HepG2 (cell line): ENCODE results near the gene OR6C3. TPM values are rescaled to one million over a fixed set of nuclear protein-coding genes. Genes with fewer than 3 reads are reported as not detected.
"Not testable (repeated sequence)": the region's sequence is repeated elsewhere in the genome, so short reads cannot be mapped to it uniquely, and the experiment has no call there.

Experiments
- ATAC-seq: fragments of 200-7000 bp; cut with Tn5 transposase; 3 replicates; pipeline ENCODE4 v1.9.1; 2020; ENCODE audit warnings: mild to moderate bottlenecking, moderate library complexity
- BruUV-seq: library from RNA; stranded (reverse); fragments of 400-500 nt; replicated peaks from 2 replicates; lab custom pipeline; 2021; lab: Mats Ljungman, UMichigan
- CTCF ChIA-PET: fragments of 300-600 bp; formaldehyde crosslinking; extraction: SDS; loops from one replicate; lab custom pipeline; 2021; ENCODE audit warnings: low total read pairs, inconsistent platforms, low intra/inter-chr PET ratio; lab: Yijun Ruan, JAX
- POLR2A ChIA-PET: fragments of 350-600 bp; sonication (Branson Sonifier 250); formaldehyde crosslinking; loops from one replicate; lab custom pipeline; 2020; ENCODE audit warnings: antibody characterized with exemption, inconsistent platforms; lab: Yijun Ruan, JAX
- DNase-seq: peaks from one replicate; pipeline ENCODE4 v3.0.0-alpha.2; 2015; ENCODE audit warnings: low spot score
- FAIRE-seq: peaks from 3 replicates; lab custom pipeline; 2011; peaks lifted over from hg19 to GRCh38; lab: Jason Lieb, UNC
- H2AFZ ChIP-seq: one replicate; pipeline ENCODE4 v1.6.1; 2011; ENCODE audit warnings: low read length, inconsistent platforms
- H3K27ac ChIP-seq: fragments of 300-600 bp; 3 replicates; pipeline ENCODE4 v1.8.0; 2011; ENCODE audit warnings: mixed run types, mild to moderate bottlenecking, mixed read lengths, low read length, inconsistent platforms; ENCODE audit not compliant: insufficient read depth; ENCODE audit errors: extremely low read length
- H3K27me3 ChIP-seq, 2 experiments: fragments of 200-600 bp in 1 of 2; 2 replicates in 1 of 2; 3 replicates in 1 of 2; pipeline versions ENCODE4 v1.6.0 to v1.8.0; 2011; ENCODE audit warnings: low read length in 2 of 2, mild to moderate bottlenecking in 2 of 2, moderate library complexity in 2 of 2, inconsistent platforms in 1 of 2; ENCODE audit not compliant: insufficient read depth in 2 of 2, control insufficient read depth in 1 of 2
- H3K36me3 ChIP-seq, 2 experiments: fragments of 200-600 bp in 1 of 2; replicated peaks in 1 of 2; 2 replicates in 1 of 2; 3 replicates in 1 of 2; pipeline versions ENCODE4 v1.5.1 to v1.8.0; 2011; ENCODE audit warnings: low read length in 2 of 2, inconsistent platforms in 1 of 2; ENCODE audit not compliant: insufficient read depth in 2 of 2, control insufficient read depth in 1 of 2
- H3K4me1 ChIP-seq: 2 replicates; pipeline ENCODE4 v1.5.1; 2012; ENCODE audit warnings: low read length, inconsistent platforms; ENCODE audit not compliant: insufficient read depth
- H3K4me2 ChIP-seq: 2 replicates; pipeline ENCODE4 v1.6.0; 2011; ENCODE audit warnings: low read depth, low read length, inconsistent platforms
- H3K4me3 ChIP-seq, 3 experiments: fragments of 200-600 bp in 1 of 3; sonication (generic), shearing (Covaris generic) in 1 of 3; replicated peaks in 1 of 3; 2 replicates each; pipeline ENCODE4 v1.5.1; 2011 to 2016; ENCODE audit warnings: low read length in 3 of 3, inconsistent platforms in 2 of 3, low read depth in 2 of 3, mild to moderate bottlenecking in 2 of 3, control low read depth in 1 of 3, mixed read lengths in 1 of 3; ENCODE audit not compliant: insufficient read depth in 1 of 3
- H3K79me2 ChIP-seq: one replicate; pipeline ENCODE4 v1.6.1; 2011; ENCODE audit warnings: low read length, inconsistent platforms; ENCODE audit not compliant: insufficient read depth
- H3K9ac ChIP-seq: 2 replicates; pipeline ENCODE4 v1.6.0; 2011; ENCODE audit warnings: mild to moderate bottlenecking, low read depth, low read length, inconsistent platforms; ENCODE audit not compliant: insufficient read depth
- H3K9me3 ChIP-seq: 2 replicates; pipeline ENCODE4 v1.5.1; 2012; ENCODE audit warnings: mild to moderate bottlenecking, low read length
- H4K20me1 ChIP-seq: 2 replicates; pipeline ENCODE4 v1.6.0; 2011; ENCODE audit warnings: inconsistent platforms, mild to moderate bottlenecking, low read length, moderate library complexity; ENCODE audit not compliant: insufficient read depth
- ARID2 ChIP-seq: sonication (generic); formaldehyde crosslinking; IDR thresholded peaks from 2 replicates; pipeline ENCODE4 v1.8.1; 2022; ENCODE audit warnings: mild to moderate bottlenecking, missing genetic modification reagents, borderline replicate concordance
- MBD4 ChIP-seq: IDR thresholded peaks from 2 replicates; pipeline ENCODE4 v1.6.1; 2012; ENCODE audit warnings: low read length, inconsistent platforms, borderline replicate concordance
- MEIS2 ChIP-seq: sonication (generic); formaldehyde crosslinking; IDR thresholded peaks from 2 replicates; pipeline ENCODE4 v1.9.0; 2021; ENCODE audit warnings: mild to moderate bottlenecking, missing genetic modification reagents
- MLLT10 ChIP-seq: sonication (generic); formaldehyde crosslinking; IDR thresholded peaks from 2 replicates; pipeline ENCODE4 v1.4.0; 2020; ENCODE audit warnings: missing genetic modification reagents
- PCBP2 ChIP-seq: fragments of 200-400 bp; formaldehyde crosslinking; optimal IDR thresholded peaks from 2 replicates; pipeline ENCODE3; 2018; ENCODE audit warnings: low read length, low read depth; ENCODE audit not compliant: poor library complexity, severe bottlenecking
- SIN3A ChIP-seq: IDR thresholded peaks from 2 replicates; pipeline ENCODE4 v1.6.1; 2011; ENCODE audit warnings: low read depth, mild to moderate bottlenecking, control low read depth, low read length, borderline replicate concordance
- ZNF180 ChIP-seq: sonication (generic); formaldehyde crosslinking; IDR thresholded peaks from 2 replicates; pipeline ENCODE4 v1.4.0; 2020; ENCODE audit warnings: low read depth, missing genetic modification reagents, borderline replicate concordance
- ZNF468 ChIP-seq: sonication (generic); formaldehyde crosslinking; IDR thresholded peaks from 2 replicates; pipeline ENCODE4 v1.8.0; 2022; ENCODE audit warnings: mild to moderate bottlenecking, moderate library complexity, missing genetic modification reagents
- ZNF660 ChIP-seq: sonication (generic); formaldehyde crosslinking; IDR thresholded peaks from 2 replicates; pipeline ENCODE4 v1.5.1; 2020; ENCODE audit warnings: mild to moderate bottlenecking, low read depth, missing genetic modification reagents, borderline replicate concordance
- WGBS: methylation state at CpG from one replicate; pipeline ENCODE4 v1.1.6; 2017; ENCODE audit warnings: low lambda C conversion rate; 5-methylcytosine and 5-hydroxymethylcytosine counted together
- in situ Hi-C: cut with HindIII; loops from 2 replicates; pipeline ENCODE4 v1.10.0; 2017; ENCODE audit warnings: low pct_unique_long_range_greater_than_20kb; ENCODE audit not compliant: extremely low pct_ligation_motif_present
- intact Hi-C: fragments of 100-400 bp; cut with micrococcal nuclease; formaldehyde crosslinking; loops from one replicate; pipeline ENCODE4 v1.10.0; 2022; ENCODE audit not compliant: unreplicated experiment
- polyA plus RNA-seq, 8 experiments: library from polyadenylated mRNA; depleted of rRNA in 3 of 8; stranded (reverse) in 7 of 8; unstranded in 1 of 8; fragments of >200 nt; fragmentation: Illumina TruSeq in 4 of 8; extraction: Trizol in 4 of 8; gene quantifications; 2 replicates each; pipeline versions ENCODE4 v1.2.1 to v1.2.3, GENCODE V29; 2011 to 2016; ENCODE audit warnings: low read depth in 4 of 8, missing spikeins in 1 of 8, mixed read lengths in 1 of 8; ENCODE audit not compliant: insufficient read depth in 1 of 8
- total RNA-seq, 5 experiments: library from RNA; depleted of rRNA; stranded (reverse); fragments of >200 nt; fragmentation: Illumina TruSeq; extraction: Trizol; gene quantifications; 2 replicates each; pipeline ENCODE4 v1.2.3, GENCODE V29; 2016; ENCODE audit warnings: low read depth in 1 of 5
- TF ChIP-seq, protein P1 (sequence below): sonication (generic); formaldehyde crosslinking; IDR thresholded peaks from 2 replicates; pipeline ENCODE4 v1.4.0; 2020; ENCODE audit warnings: missing genetic modification reagents
- TF ChIP-seq, protein P2 (sequence below): IDR thresholded peaks from 2 replicates; pipeline ENCODE4 v1.6.1; 2016; ENCODE audit warnings: low read depth, control low read depth

The OR6C3 gene
- total and polyA plus RNA-seq, 2 of the 13 experiments (the other 11 are each of a cell fraction or from before 2014, with no cell fraction given), result not detected

DNA sequence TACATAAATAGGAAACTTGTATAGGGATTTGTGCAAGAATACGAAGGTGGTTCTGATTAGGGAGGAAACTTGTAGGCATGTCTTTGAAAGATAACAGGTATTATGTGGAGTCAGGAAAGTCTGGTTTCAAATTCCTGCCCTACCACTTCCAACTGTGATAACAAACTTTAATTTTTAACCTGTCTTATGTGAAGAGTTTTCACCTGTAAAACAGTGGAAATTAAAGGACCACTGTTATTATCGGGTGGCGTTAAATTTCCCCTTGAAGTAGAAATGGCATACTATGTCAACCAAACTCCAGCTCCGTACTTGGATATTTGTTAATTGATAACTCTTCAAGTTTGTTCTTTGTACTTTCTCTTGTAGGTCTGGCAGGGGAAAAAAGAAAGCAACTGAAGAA is 10.3 kb upstream of the OR6C3 start (continued):
- TF ChIP-seq PCBP2 (no peak), ZNF468 (CRISPR knock-in tag) (no peak), MLLT10 (CRISPR knock-in tag) (no peak), SIN3A (no peak), ARID2 (CRISPR knock-in tag) (no peak), MEIS2 (CRISPR knock-in tag) (no peak), ZNF660 (CRISPR knock-in tag) (no peak), ZNF180 (CRISPR knock-in tag) (no peak), MBD4 (no peak)
- TF ChIP-seq, protein P1, sequence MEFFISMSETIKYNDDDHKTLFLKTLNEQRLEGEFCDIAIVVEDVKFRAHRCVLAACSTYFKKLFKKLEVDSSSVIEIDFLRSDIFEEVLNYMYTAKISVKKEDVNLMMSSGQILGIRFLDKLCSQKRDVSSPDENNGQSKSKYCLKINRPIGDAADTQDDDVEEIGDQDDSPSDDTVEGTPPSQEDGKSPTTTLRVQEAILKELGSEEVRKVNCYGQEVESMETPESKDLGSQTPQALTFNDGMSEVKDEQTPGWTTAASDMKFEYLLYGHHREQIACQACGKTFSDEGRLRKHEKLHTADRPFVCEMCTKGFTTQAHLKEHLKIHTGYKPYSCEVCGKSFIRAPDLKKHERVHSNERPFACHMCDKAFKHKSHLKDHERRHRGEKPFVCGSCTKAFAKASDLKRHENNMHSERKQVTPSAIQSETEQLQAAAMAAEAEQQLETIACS (CRISPR knock-in tag), result no peak
- TF ChIP-seq, protein P2, sequence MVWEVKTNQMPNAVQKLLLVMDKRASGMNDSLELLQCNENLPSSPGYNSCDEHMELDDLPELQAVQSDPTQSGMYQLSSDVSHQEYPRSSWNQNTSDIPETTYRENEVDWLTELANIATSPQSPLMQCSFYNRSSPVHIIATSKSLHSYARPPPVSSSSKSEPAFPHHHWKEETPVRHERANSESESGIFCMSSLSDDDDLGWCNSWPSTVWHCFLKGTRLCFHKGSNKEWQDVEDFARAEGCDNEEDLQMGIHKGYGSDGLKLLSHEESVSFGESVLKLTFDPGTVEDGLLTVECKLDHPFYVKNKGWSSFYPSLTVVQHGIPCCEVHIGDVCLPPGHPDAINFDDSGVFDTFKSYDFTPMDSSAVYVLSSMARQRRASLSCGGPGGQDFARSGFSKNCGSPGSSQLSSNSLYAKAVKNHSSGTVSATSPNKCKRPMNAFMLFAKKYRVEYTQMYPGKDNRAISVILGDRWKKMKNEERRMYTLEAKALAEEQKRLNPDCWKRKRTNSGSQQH (CRISPR knock-in tag), result no peak

GRCh38 chr12:55325801-55326200 is 4.7 kb upstream of the OR6C3 start:
- WGBS, result 67% methylated on average over 6 of the region's 6 CpGs
- POLR2A ChIA-PET, H3K27ac ChIP-seq, FAIRE-seq, CTCF ChIA-PET, intact Hi-C loops, H3K27me3 ChIP-seq, DNase-seq, H3K36me3 ChIP-seq, H3K4me3 ChIP-seq, in situ Hi-C loops, BruUV-seq, H3K79me2 ChIP-seq, H3K9ac ChIP-seq, H2AFZ ChIP-seq, ATAC-seq, H3K4me1 ChIP-seq, H3K9me3 ChIP-seq, H4K20me1 ChIP-seq, H3K4me2 ChIP-seq: not testable (repeated sequence)
